ENCODE results near the gene PLA2G6. TPM values are rescaled to one million over a fixed set of nuclear protein-coding genes. Genes with fewer than 3 reads are reported as not detected.
"Not testable (repeated sequence)": the region's sequence is repeated elsewhere in the genome, so short reads cannot be mapped to it uniquely, and the experiment has no call there.

The PLA2G6 gene
- total RNA-seq, 2 donors from 2014 or later, result 36.6 to 90.7 TPM

DNA sequence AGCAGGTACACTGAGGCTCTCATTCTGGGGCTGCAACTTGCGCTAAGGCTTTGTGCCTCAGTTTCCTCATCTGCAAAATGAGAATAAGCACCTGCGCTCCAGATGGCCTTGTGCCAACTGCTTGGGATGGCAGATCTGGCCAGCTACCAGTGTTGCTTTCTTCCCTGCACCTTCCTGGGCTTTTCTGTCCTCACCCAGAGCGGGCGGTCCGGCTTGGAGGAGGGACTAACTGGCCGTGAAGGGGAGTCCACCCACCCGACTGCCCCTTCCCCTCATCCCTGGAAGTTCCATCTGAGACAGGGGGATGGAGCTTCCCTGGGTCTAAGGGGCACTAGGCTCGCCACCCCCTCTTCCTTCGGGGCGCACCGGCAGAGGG is 101.2 kb downstream of the PLA2G6 start:
- Mint-ChIP-seq H3K27ac (no peak overlapping the region), H3K4me3 (no peak overlapping the region), H3K9me3 (no peaks in the 10 kb centered on the region), H3K27me3 (peaks cover 4% of the 10 kb centered on the region), H3K36me3 (ENCODE audit: low read depth) (no peaks in the 10 kb centered on the region), H3K4me1 (no peaks in the 10 kb centered on the region)
- ATAC-seq (replicated peaks), result no peak

DNA sequence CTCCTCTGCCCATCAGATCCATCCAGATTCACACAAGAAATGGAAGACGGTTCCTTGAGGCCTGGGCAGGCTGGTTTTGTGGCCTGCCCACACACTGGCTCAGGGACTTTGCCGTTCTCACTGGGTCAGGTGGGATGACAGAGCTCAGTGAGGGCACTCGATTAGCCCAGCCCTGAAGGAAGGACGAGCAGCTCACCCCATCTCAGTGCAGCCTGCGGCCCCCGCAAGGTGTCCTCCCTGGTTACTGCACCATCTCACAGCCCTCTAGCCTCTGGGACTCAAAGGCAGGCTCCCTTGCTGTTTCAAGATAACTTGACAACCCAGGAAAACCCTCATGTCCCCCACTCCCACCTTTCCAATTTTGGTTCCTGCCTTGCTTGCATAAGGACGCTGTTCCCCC is 101.8 kb downstream of the PLA2G6 start:
- Mint-ChIP-seq H3K4me3 (no peak overlapping the region), H3K27me3 (peaks cover 4% of the 10 kb centered on the region), H3K9me3 (no peaks in the 10 kb centered on the region), H3K4me1 (no peaks in the 10 kb centered on the region), H3K27ac (no peak overlapping the region), H3K36me3 (ENCODE audit: low read depth) (no peaks in the 10 kb centered on the region)
- no peak for ATAC-seq (replicated peaks)

DNA sequence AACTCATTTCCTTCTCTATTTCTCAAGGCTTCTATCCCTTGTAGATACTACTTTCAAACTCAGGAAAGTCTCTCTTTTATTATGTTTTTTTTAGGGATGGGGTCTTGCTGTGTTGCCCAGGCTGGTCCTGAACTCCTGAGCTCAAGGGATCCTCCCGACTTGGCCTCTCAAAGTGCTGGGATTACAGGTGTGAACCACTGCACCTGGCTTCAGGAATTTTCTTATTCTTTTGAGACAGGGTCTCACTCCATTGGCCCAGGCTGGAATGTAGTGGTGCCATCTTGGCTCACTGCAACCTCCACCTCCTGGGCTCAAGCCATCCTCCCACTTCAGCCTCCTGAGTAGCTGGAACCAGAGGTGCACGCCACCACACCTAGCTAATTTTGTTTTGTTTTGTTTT is 102.4 kb downstream of the PLA2G6 start:
- not testable (repeated sequence) for H3K27ac Mint-ChIP-seq, H3K27me3 Mint-ChIP-seq

DNA sequence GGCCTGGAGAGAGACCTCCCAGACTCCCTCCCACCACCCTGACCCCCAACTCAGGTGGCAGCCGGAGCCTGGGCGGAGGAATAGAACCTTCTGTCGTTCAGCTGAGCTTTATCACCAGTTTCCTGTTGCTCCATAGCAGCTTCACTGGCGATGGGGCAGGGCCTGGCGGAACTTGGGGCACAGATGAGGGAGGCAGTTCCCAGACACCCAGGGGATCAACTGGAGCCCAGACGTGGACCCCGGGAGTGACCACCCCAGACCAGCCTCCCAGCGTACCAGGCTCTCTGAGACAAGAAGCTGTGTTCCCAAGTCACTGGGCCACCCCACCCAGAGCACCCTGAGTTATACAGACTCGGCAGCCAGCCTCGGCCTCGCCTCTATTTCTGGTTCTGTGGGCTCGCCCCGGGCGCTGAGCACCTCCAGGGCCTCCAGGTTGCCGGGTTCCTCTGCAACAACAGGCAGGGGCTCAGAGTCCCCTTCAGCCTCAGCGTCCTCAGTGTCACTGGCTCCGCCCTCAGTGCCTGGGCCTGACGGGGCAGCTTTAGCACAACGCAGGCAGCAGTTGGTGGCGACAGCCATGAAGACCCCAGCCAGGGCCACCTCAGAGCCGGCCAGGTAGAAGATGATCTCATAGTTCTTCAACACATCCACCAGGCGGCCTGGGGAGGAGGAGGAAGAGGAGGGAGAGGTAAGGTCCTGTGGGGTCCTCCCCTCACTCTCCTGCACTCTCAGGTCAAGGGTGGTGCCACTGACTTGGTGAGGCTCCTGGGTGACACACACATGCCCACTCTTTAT is 103.4 kb downstream of the PLA2G6 start:
- peaks cover 4% of the 10 kb centered on the region for H3K27me3 Mint-ChIP-seq
- no peaks in the 10 kb centered on the region for H3K4me1 Mint-ChIP-seq
- H3K27ac Mint-ChIP-seq, result no peak overlapping the region
- no peaks in the 10 kb centered on the region for H3K9me3 Mint-ChIP-seq
- no peak overlapping the region for H3K4me3 Mint-ChIP-seq
- no peak for ATAC-seq (replicated peaks)
- peaks cover 8% of the 10 kb centered on the region for H3K36me3 Mint-ChIP-seq (ENCODE audit: low read depth)

More for the DNA sequence above, 102.4 kb downstream of the PLA2G6 start:
- not testable (repeated sequence) for H3K4me3 Mint-ChIP-seq; ATAC-seq (replicated peaks); H3K4me1 Mint-ChIP-seq; H3K9me3 Mint-ChIP-seq; H3K36me3 Mint-ChIP-seq (ENCODE audit: low read depth)

DNA sequence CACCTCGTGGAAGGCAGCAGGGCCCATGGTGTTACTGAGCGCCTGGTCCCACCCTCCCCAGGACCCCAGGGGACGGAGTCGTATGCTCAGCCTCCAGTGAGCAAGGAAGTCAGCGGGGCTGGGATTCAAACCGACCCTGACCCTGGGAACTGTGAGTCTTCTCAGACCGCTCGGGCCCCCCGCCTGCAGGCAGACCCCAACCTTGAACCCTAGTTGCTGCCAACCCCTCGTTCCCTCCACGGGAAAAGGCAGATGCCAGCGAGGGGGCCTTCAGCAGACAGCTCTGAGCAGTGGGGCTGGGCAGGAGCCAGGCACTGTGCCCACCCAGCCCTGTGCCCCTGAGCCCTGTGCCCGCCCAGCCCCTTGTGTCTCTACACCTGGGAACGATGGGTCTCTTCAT is 104.0 kb downstream of the PLA2G6 start:
- Mint-ChIP-seq H3K36me3 (ENCODE audit: low read depth) (peaks cover 15% of the 10 kb centered on the region), H3K9me3 (no peaks in the 10 kb centered on the region), H3K4me1 (no peaks in the 10 kb centered on the region), H3K4me3 (no peak overlapping the region), H3K27ac (no peak overlapping the region), H3K27me3 (peaks cover 4% of the 10 kb centered on the region)
- ATAC-seq (replicated peaks), result no peak

DNA sequence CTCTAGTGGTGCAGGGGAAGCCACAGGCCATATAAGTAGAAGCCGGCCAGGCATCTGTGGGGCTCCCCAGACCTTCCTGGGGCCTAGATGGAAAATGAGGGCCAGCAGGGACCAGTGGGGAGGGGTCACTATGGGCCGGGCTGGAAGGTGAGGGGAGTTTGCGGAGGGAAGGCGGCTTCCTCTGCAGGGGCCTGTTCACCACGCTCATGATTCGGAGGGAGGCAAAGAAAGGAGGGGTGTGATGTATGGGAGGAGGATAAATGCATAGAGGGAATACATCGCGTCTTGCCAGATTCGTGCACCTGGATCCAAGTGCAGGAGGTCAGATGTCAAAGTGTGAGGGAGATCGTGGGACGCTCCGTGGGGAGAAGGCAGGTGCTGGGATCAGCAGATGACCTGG is 104.5 kb downstream of the PLA2G6 start:
- H3K27me3 Mint-ChIP-seq, result peaks cover 4% of the 10 kb centered on the region
- H3K36me3 Mint-ChIP-seq (ENCODE audit: low read depth), result peaks cover 20% of the 10 kb centered on the region

DNA sequence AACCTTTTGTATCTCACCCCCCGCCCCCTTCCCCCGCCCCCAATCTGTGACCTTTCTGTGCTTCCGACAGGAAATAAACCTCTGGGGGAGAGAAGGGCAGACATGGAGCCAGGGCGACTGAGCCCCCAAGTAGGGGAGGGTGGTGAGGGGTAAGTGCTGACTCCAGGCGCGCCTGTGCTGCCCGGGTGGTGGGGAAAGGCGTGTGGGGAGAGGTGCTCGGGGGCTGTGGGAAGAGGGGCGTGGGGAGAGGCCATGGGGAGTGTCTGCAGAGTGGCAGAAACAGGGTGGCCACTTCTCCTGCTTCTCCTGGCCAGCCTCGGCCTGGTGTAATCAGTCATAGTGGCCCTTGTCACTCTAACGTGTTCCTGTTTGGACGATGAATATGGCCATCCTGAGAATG is 105.7 kb downstream of the PLA2G6 start:
- H3K4me1 Mint-ChIP-seq, result no peaks in the 10 kb centered on the region
- no peak overlapping the region for H3K27ac Mint-ChIP-seq
- H3K4me3 Mint-ChIP-seq, result no peak overlapping the region

More for the DNA sequence above, 104.5 kb downstream of the PLA2G6 start:
- ATAC-seq (replicated peaks), result no peak
- Mint-ChIP-seq H3K9me3 (no peaks in the 10 kb centered on the region), H3K4me3 (no peak overlapping the region), H3K4me1 (no peaks in the 10 kb centered on the region), H3K27ac (no peak overlapping the region)

DNA sequence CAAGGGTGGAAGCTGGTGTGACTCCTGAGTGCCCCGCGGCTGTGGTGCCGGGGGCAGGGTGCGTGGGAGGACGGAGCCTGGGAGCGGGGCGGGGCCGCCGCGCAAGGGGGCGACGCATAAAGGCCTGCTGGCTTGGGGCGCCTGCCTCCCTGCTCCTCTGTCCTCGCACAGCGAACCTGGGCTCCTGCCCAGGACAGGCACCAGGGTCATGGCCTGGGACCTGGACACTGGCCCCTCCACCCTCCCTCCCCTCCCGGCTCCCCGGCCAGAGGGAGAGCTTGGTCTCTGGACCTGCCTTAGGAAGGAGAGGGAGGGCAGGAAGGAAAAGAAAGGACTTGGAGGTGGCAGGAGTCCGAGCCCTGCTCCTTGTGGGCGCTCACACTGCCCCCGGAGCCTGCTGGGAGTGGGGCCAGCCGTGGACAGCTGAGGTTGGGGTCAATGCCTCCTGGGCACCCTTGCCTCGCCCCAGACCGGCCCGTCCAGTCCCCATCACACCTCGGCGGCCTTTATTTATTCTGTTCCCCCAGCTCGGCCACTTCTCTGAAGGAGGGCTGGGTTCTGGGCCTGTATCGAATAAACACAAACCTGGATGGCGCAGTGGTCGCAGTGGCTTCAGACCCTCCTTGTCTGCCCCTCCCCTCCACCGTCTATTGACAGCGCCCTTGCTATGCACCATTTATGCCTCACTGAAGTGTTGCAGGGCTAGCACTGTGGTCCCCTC is 106.4 kb downstream of the PLA2G6 start:
- no peak overlapping the region for H3K27ac Mint-ChIP-seq
- no peaks in the 10 kb centered on the region for H3K4me1 Mint-ChIP-seq

More for the DNA sequence above, 105.7 kb downstream of the PLA2G6 start:
- ATAC-seq (replicated peaks), result no peak
- Mint-ChIP-seq H3K27me3 (peaks cover 4% of the 10 kb centered on the region), H3K9me3 (no peaks in the 10 kb centered on the region), H3K36me3 (ENCODE audit: low read depth) (peaks cover 21% of the 10 kb centered on the region)

DNA sequence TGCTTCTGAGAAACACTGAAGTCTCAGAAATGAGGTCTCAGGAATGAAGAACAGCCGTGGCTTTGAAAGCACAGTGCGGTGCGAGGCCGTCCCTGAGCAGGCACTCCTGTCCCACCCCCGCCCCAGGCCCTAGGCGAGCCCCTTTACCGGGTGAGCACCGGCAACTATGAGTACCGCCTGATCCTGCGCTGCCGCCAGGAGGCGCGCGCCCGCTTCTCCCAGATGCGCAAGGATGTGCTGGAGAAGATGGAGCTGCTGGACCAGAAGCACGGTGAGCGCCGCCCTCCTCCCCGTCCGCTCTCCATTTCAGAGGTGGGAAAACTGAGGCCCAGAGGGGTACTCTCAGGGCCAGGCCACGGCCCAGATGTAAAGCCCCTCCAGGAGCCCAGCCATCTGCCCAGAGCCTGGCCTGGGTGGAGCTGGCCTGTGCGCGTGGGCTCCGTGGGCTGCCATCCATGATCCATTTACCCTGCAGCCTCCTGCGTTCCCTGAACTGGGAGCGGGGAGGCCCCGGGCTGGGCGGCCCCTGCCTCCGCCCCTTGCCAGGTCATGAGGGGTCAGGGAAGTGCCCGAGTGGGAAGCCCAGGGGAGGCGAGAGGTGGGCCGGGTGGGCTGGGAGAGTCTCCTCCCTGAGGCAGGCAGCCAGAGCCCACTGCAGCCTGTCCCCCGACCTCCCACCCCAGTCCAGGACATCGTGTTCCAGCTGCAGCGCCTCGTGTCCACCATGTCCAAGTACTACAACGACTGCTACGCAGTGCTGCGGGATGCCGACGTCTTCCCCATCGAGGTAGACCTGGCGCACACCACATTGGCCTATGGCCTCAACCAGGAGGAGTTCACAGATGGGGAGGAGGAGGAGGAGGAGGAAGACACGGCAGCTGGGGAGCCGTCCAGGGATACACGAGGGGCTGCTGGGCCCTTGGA is 107.2 kb downstream of the PLA2G6 start:
- no peak for ATAC-seq (replicated peaks)
- Mint-ChIP-seq H3K4me1 (no peaks in the 10 kb centered on the region), H3K27me3 (no peaks in the 10 kb centered on the region), H3K36me3 (ENCODE audit: low read depth) (peaks cover 21% of the 10 kb centered on the region), H3K9me3 (no peaks in the 10 kb centered on the region), H3K27ac (no peak overlapping the region), H3K4me3 (no peak overlapping the region)

More for the DNA sequence above, 106.4 kb downstream of the PLA2G6 start:
- peaks cover 21% of the 10 kb centered on the region for H3K36me3 Mint-ChIP-seq (ENCODE audit: low read depth)
- no peak overlapping the region for H3K4me3 Mint-ChIP-seq
- H3K27me3 Mint-ChIP-seq, result peaks cover 4% of the 10 kb centered on the region
- ATAC-seq (replicated peaks), result no peak
- H3K9me3 Mint-ChIP-seq, result no peaks in the 10 kb centered on the region

DNA sequence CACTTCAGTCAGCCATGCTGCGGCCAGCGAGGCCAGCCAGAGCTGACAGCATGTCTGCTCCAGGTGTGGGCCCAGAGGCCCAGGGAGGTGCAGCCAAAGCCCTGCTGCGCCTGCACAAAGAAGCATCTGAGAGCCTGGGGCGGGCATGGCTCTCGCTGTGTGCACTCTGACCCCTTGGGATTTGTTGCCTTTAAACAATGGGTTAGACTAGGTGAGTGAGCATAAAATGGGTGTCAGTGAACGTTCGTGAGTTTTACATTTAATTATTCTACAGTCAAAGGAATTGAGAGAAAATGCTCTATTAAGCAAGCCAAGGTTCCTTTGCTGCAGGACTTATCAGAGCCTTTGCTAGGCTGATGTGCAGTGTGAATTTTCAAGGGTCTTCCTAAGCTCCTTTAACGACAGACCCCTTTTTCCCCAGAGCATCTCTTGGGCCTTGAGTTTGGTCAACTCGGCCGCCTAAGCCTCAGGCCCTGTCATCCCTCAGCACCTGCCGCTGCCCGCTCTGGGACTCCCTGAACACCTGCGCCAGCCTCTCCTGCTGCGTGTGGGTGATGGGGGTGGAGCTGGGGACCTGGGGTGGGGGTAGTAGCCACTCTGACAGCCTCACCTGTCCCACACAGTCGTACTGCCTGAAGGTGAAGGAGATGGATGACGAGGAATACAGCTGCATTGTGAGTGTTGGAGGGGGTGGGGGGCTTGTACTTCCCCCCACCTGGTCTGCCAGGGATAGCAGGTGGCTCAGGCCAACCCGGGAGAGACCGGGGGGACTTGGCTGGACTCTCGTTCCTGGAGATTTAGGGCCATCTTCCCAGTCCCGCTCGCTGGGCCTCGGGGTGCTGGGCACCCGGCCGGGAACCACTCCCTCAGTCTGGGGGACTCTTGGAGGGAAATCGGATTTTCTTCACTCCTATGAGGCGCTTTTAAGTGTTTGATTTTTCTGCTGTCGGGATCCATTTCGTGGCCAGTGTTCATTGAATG is 108.2 kb downstream of the PLA2G6 start:
- no peak overlapping the region for H3K27ac Mint-ChIP-seq
- peaks cover 21% of the 10 kb centered on the region for H3K36me3 Mint-ChIP-seq (ENCODE audit: low read depth)
- H3K4me1 Mint-ChIP-seq, result no peaks in the 10 kb centered on the region
- H3K4me3 Mint-ChIP-seq, result no peak overlapping the region
- H3K27me3 Mint-ChIP-seq, result no peaks in the 10 kb centered on the region
- H3K9me3 Mint-ChIP-seq, result no peaks in the 10 kb centered on the region
- no peak for ATAC-seq (replicated peaks)

DNA sequence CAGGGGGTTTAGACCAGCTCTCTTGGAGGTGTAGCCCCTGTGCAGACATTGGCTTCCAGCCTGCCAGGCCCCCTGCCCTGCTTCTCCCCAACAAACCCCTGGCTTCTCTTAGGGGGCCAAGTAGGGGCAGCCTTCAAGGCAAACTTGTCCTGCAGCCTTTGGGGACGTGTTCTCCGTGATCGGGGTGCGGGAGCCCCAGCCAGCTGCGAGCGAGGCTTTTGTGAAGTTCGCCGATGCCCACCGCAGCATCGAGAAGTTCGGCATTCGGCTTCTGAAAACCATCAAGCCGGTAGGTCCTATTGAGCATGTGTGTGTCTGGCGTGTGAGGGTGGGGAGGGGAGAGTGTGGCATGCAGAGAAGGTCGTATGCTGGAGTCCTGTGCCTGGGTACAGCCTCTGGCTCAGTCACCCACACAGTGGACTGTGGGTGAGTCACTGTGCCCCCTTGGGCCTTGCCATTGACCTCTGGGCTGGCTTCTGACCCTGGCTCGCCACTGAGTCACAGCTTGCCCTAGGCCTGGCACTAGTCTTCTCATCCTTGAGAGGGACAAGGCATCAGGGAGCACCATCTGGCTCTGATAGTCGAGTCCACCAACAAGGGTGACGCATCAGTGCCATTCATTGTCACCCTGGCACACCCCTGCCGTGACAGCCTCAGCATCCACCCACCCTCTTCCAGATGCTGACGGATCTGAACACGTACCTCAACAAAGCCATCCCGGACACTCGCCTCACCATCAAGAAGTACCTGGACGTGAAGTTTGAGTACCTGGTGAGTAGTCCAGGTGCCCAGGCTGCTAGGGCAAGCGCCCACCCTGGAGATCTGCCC is 109.1 kb downstream of the PLA2G6 start:
- no peak for ATAC-seq (replicated peaks)
- no peak overlapping the region for H3K4me3 Mint-ChIP-seq
- no peak overlapping the region for H3K27ac Mint-ChIP-seq
- no peaks in the 10 kb centered on the region for H3K9me3 Mint-ChIP-seq
- H3K27me3 Mint-ChIP-seq, result no peaks in the 10 kb centered on the region
- H3K4me1 Mint-ChIP-seq, result no peaks in the 10 kb centered on the region
- peaks cover 21% of the 10 kb centered on the region for H3K36me3 Mint-ChIP-seq (ENCODE audit: low read depth)

DNA sequence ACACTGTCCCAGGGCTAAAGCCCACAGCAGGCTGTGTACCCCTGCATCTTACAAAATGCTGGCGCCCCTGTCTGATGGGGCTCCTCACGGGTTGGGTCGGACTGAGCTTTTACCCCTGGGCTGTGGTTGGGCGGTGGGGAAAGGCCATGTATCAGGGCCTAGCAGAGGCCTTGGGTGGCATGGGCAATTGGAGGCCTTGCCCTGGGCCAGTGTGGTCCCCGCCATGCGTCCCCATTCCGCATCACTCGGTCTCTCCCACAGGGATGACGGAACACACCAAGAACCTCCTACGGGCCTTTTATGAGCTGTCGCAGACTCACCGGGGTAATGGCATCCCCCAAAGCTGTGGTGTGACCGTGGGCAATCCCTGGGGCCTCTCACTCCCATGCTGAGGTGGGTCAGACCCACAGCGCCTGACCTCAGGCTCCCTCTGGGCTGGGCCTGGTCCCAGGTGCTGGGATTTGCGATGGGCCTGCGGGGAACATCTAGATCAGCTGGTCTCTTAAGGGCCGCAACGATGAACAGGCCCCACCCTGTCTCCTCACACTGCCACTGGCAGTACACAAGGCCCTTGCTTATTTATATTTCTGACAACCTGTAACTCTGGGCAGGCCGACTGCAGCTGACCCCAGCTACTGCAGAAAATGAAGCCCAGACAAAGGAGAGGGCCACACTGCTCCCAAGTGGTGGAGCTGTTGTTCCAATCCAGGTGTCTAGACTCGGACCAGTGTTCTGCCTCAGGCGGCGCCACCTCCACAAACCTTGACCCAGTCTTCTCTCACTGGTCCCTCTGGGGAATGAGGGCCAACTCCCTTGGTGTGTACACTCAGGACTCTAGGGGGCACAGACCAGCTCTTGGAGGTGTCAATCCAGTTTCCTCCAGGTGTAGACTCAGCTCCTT is 110.0 kb downstream of the PLA2G6 start:
- H3K4me1 Mint-ChIP-seq, result no peaks in the 10 kb centered on the region
- no peak overlapping the region for H3K4me3 Mint-ChIP-seq
- H3K9me3 Mint-ChIP-seq, result no peaks in the 10 kb centered on the region
- H3K27ac Mint-ChIP-seq, result no peak overlapping the region
- no peak for ATAC-seq (replicated peaks)
- no peaks in the 10 kb centered on the region for H3K27me3 Mint-ChIP-seq
- H3K36me3 Mint-ChIP-seq (ENCODE audit: low read depth), result peaks cover 26% of the 10 kb centered on the region

Data from activated T-helper 17 cell treated with anti-CD3 and anti-CD28 coated beads, Interleukin-2, amount 50 U/mL, for 72 hours (primary cell).